Gastroesophageal sphincter (tissue), 4 donors: ENCODE data around the gene GOSR2. TPM values are rescaled to one million over a fixed set of nuclear protein-coding genes. Genes with fewer than 3 reads are reported as not detected.
"Not testable (repeated sequence)": the region's sequence is repeated elsewhere in the genome, so short reads cannot be mapped to it uniquely, and the experiment has no call there.

Experiments used
- ATAC-seq: fragments of 150-250 bp; one replicate; pipeline ENCODE4 v1.9.1; 2016; ENCODE audit warnings: mild to moderate bottlenecking, moderate library complexity
- H3K27ac ChIP-seq, 4 donors: fragments of 200-600 bp; sonication (generic) in 3 of 4; 1 replicate in 3 of 4; 2 replicates in 1 of 4; pipeline ENCODE4 v1.5.1; 2016 to 2019
- H3K27me3 ChIP-seq: fragments of 200-600 bp; sonication (generic); one replicate; pipeline ENCODE4 v1.5.1; 2019
- H3K36me3 ChIP-seq, 2 donors: fragments of 200-600 bp; sonication (generic); one replicate each; pipeline ENCODE4 v1.5.1; 2019; ENCODE audit warnings: control low read depth in 1 of 2
- H3K4me1 ChIP-seq, 3 donors: fragments of 200-600 bp; sonication (generic); 1 replicate in 2 of 3; 2 replicates in 1 of 3; pipeline ENCODE4 v1.5.1; 2016 to 2019; ENCODE audit warnings: control low read depth in 2 of 3
- H3K4me3 ChIP-seq, 2 donors: fragments of 200-600 bp; sonication (generic); one replicate each; pipeline ENCODE4 v1.5.1; 2019; ENCODE audit warnings: mild to moderate bottlenecking in 1 of 2, moderate library complexity in 1 of 2
- H3K9me3 ChIP-seq, 3 donors: fragments of 200-600 bp; sonication (generic); one replicate each; pipeline ENCODE4 v1.5.1; 2017 to 2019; ENCODE audit warnings: control low read depth in 2 of 3
- EP300 ChIP-seq: sonication (generic); formaldehyde crosslinking; IDR thresholded peaks from one replicate; pipeline ENCODE4 v1.6.1; 2017; ENCODE audit warnings: antibody characterized with exemption, mild to moderate bottlenecking
- POLR2A ChIP-seq, 2 donors: fragments of 450-650 bp; IDR thresholded peaks; one replicate each; pipeline ENCODE4 v1.6.1; 2017; ENCODE audit warnings: antibody characterized with exemption in 2 of 2, mild to moderate bottlenecking in 2 of 2, moderate library complexity in 1 of 2
- POLR2AphosphoS5 ChIP-seq: sonication (generic); formaldehyde crosslinking; IDR thresholded peaks from one replicate; pipeline ENCODE4 v1.6.1; 2017; ENCODE audit warnings: antibody characterized with exemption
- WGBS, 2 donors: methylation state at CpG; one replicate each; pipeline ENCODE4 v1.1.5; 2018; ENCODE audit warnings: low coverage in 1 of 2; 5-methylcytosine and 5-hydroxymethylcytosine counted together
- small RNA-seq, 4 donors: library from RNA; depleted of rRNA; stranded (forward); fragments of <200 nt; gene quantifications; one replicate each; pipeline ENCODE3, GENCODE V24; 2016
- total RNA-seq, 4 donors: library from RNA; depleted of rRNA; stranded (reverse); fragments of >200 nt; gene quantifications; one replicate each; pipeline ENCODE4 v1.1.0, GENCODE V29; 2016
- TF ChIP-seq, protein P1 (sequence below), 4 experiments: fragments of 200-600 bp in 2 of 4; fragments of 450-650 bp in 2 of 4; sonication (generic) in 1 of 4; IDR thresholded peaks; one replicate each; pipeline ENCODE4 v1.5.1; 2017 to 2019; ENCODE audit warnings: antibody characterized with exemption in 4 of 4, mild to moderate bottlenecking in 2 of 4, moderate library complexity in 2 of 4

The GOSR2 gene
- total RNA-seq, 4 donors from 2014 or later, result 37.8 to 53.1 (median 45.5) TPM

DNA sequence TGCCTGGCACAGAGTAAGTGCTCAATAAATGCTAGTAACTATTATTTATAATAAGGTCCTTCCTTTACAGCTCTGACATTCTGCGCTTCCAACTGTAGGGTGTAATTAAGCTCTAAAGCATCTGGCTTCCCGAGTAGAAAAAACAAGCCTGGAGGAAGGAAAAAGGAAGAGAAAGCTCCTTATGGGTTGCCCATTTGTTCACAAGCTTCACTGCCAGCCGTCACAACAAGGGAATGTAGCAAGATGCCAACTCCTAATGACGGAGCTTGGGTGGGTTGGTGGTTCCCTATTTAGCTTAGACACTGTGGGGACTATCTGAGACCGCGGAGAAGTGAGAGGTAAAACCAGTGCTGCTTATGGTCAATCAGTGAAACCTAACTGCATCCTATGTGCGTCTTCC lies 63.4 kb downstream of the GOSR2 start:
- no peak for ATAC-seq
- Histone ChIP-seq H3K9me3 (no peaks in the 10 kb centered on the region), H3K4me3 (no peak overlapping the region), H3K27ac (no peak overlapping the region), H3K4me1 (no peaks in the 10 kb centered on the region), H3K27me3 (peaks cover 6% of the 10 kb centered on the region), H3K36me3 (no peaks in the 10 kb centered on the region)
- WGBS, 2 donors, result 53 to 83% methylated on average over 2 of the region's 7 CpGs
- TF ChIP-seq EP300, result no peak
- TF ChIP-seq, protein P1, sequence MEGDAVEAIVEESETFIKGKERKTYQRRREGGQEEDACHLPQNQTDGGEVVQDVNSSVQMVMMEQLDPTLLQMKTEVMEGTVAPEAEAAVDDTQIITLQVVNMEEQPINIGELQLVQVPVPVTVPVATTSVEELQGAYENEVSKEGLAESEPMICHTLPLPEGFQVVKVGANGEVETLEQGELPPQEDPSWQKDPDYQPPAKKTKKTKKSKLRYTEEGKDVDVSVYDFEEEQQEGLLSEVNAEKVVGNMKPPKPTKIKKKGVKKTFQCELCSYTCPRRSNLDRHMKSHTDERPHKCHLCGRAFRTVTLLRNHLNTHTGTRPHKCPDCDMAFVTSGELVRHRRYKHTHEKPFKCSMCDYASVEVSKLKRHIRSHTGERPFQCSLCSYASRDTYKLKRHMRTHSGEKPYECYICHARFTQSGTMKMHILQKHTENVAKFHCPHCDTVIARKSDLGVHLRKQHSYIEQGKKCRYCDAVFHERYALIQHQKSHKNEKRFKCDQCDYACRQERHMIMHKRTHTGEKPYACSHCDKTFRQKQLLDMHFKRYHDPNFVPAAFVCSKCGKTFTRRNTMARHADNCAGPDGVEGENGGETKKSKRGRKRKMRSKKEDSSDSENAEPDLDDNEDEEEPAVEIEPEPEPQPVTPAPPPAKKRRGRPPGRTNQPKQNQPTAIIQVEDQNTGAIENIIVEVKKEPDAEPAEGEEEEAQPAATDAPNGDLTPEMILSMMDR (IDR thresholded peaks at IDR 0.05), result no peak

DNA sequence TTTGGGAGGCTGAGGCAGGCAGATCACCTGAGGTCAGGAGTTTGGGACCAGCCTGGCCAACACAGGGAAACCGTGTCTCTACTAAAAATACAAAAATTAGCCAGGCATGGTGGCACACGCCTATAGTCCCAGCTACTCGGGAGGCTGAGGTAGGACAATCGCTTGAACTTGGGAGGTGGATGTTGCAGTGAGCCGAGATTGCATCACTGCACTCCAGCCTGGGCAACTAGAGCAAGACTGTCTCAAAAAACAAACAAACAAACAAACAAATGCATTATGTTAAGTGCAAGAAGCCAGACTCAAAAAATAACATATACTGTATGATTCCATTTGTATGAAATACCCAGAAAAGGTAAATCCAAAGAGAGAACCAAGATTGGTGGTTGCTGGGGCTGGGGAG lies 65.0 kb downstream of the GOSR2 start:
- not testable (repeated sequence) for ATAC-seq, H3K4me1 ChIP-seq, H3K4me3 ChIP-seq, H3K36me3 ChIP-seq, H3K9me3 ChIP-seq, H3K27ac ChIP-seq, H3K27me3 ChIP-seq
- 73 to 91% methylated on average over 2 to 4 of the region's 5 CpGs for WGBS, 2 donors

DNA sequence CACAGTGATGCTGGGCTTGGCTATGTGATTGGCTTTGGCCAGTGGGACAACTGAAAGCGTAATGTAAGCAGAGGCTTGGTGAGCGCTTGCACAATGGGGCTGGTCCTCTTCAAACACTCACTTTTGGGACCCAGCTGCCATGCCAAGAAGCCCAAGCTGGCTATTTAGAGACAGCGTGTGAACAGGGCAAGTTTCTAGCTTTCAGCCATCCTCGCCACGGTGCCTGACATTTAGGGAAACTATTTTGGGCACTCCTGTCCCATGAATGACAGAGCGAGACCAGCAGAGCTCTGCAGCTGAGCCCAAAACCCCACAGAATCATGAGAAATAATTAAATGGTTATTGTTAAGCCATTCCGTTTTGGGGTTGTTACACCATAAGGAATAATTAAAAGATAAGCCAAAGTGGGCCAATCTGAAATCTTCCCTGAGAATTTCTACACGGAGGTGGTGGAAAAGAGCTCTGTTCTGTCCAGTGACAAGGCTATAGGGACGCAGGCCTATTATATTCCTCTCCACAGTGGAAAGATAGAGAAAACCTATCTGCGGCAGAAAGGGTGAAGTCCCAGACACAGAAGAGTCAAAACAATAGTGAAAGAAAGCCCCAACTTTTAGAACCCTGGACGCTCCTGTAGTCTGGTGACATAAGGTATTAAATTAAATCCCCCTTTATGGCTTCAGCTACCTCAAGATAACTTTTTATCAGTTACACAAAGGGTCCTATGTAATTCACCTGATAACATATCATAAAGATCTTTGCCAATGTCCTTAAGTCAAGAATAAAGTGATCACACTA lies 66.9 kb downstream of the GOSR2 start:
- no peaks in the 10 kb centered on the region for H3K9me3 ChIP-seq
- H3K4me3 ChIP-seq, result no peak overlapping the region
- 61 to 64% methylated on average over 4 to 8 of the region's 11 CpGs for WGBS, 2 donors
- no peak for ATAC-seq
- H3K4me1 ChIP-seq, result no peaks in the 10 kb centered on the region
- no peaks in the 10 kb centered on the region for H3K36me3 ChIP-seq
- no peak overlapping the region for H3K27ac ChIP-seq
- TF ChIP-seq EP300 (no peak), POLR2A (IDR thresholded peaks at IDR 0.05) (no peak), POLR2AphosphoS5 (no peak)
- TF ChIP-seq, protein P1 (IDR thresholded peaks at IDR 0.05), result no peak
- no peaks in the 10 kb centered on the region for H3K27me3 ChIP-seq

DNA sequence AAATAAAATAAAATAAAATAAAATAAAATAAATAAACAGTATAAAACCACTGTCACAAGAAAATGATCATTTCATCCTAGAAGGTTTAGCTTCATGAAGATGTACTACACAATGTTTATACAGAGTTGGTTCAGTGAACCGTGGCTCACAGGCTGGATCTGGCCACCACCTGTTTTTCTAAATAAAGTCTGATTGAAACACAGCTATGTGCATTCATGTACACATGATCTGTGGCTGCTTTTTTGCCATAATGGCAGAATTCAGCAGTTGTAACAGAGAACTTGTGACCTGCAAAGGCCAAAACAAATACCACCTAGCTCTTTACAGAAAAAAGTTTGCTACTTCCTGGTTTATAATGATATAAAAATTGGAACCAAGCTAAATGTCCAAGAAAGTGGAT lies 68.7 kb downstream of the GOSR2 start:
- no peak for ATAC-seq
- Histone ChIP-seq H3K4me1 (no peaks in the 10 kb centered on the region), H3K27ac (no peak overlapping the region), H3K36me3 (no peaks in the 10 kb centered on the region), H3K9me3 (no peaks in the 10 kb centered on the region), H3K27me3 (no peaks in the 10 kb centered on the region), H3K4me3 (no peak overlapping the region)
- TF ChIP-seq, protein P1 (IDR thresholded peaks at IDR 0.05), result no peak
- no peak for TF ChIP-seq POLR2A (IDR thresholded peaks at IDR 0.05)
- no peak for TF ChIP-seq POLR2AphosphoS5
- TF ChIP-seq EP300, result no peak
- WGBS, 2 donors, result 46 to 60% methylated on average over 1 of the region's 1 CpG

Small RNA genes within 50 kb of the gene (small RNA-seq; reads per million reads assigned to genes)
- gene MIR5089 (0 reads per million in 4 donors), gene RNU6ATAC3P (0 reads per million in 4 donors)

Other genes starting within 250 kb of the GOSR2 start
- gene WNT3, start 104.5 kb upstream of the GOSR2 start, total RNA-seq, result 1 to 10 TPM in 2 of 4 donors, under 1 TPM in 2; 0.62 to 1.4 (median 0.99) TPM
- gene WNT9B, start 71.6 kb upstream of the GOSR2 start, total RNA-seq, result under 1 TPM in 3 of 4 donors, not detected in 1; 0.31 to 0.81 (median 0.45) TPM
- gene RPRML, start 56.1 kb downstream of the GOSR2 start, total RNA-seq, result 1 to 10 TPM in 2 of 4 donors, not detected in 2; 1.1 to 1.8 TPM